BE2C (cell line): ENCODE data around the gene ACSM6.

ENCODE experiments used
- DNase-seq: peaks from one replicate; pipeline ENCODE4 v3.0.0-alpha.2; 2020
- H3K27me3 ChIP-seq: fragments of 250-450 bp; sonication (Bioruptor Pico); 2 replicates; pipeline ENCODE4 v1.5.1; 2020; ENCODE audit warnings: mild to moderate bottlenecking
- H3K36me3 ChIP-seq: fragments of 250-450 bp; sonication (Bioruptor Pico); 2 replicates; pipeline ENCODE4 v1.5.1; 2020; ENCODE audit warnings: mild to moderate bottlenecking
- H3K4me1 ChIP-seq: fragments of 250-450 bp; sonication (Bioruptor Pico); 2 replicates; pipeline ENCODE4 v1.5.1; 2020
- H3K4me3 ChIP-seq: 2 replicates; pipeline ENCODE4 v1.5.1; 2011; ENCODE audit warnings: low read depth, low read length
- H3K9me3 ChIP-seq: fragments of 250-450 bp; sonication (Bioruptor Pico); 2 replicates; pipeline ENCODE4 v1.5.1; 2020
- TF ChIP-seq, protein P1 (sequence below): IDR thresholded peaks from 2 replicates; pipeline ENCODE4 v1.5.1; 2012; ENCODE audit warnings: mild to moderate bottlenecking, low read depth, low read length

Gene ACSM6

DNA sequence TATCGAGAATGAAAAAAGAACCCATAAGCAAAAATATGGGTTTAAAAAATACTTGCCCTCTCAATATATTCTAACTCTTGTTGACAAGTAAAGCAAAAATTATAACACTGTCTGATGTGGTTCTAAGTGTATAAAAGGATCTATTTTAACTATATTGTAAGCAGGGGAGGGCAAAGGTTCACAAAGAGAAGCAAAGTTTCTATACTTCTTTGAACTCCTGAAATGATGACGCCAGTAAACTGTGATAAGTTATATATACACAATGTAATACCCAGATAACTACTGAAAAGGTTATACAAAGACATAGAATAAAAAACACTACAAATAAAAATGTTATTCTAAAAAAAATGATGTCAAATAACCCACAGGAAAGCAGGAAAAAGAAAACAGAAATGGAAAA lies 59.6 kb downstream of the ACSM6 start:
- no peak overlapping the region for H3K4me3 ChIP-seq
- no peaks in the 10 kb centered on the region for H3K9me3 ChIP-seq
- no peaks in the 10 kb centered on the region for H3K4me1 ChIP-seq
- TF ChIP-seq, protein P1, sequence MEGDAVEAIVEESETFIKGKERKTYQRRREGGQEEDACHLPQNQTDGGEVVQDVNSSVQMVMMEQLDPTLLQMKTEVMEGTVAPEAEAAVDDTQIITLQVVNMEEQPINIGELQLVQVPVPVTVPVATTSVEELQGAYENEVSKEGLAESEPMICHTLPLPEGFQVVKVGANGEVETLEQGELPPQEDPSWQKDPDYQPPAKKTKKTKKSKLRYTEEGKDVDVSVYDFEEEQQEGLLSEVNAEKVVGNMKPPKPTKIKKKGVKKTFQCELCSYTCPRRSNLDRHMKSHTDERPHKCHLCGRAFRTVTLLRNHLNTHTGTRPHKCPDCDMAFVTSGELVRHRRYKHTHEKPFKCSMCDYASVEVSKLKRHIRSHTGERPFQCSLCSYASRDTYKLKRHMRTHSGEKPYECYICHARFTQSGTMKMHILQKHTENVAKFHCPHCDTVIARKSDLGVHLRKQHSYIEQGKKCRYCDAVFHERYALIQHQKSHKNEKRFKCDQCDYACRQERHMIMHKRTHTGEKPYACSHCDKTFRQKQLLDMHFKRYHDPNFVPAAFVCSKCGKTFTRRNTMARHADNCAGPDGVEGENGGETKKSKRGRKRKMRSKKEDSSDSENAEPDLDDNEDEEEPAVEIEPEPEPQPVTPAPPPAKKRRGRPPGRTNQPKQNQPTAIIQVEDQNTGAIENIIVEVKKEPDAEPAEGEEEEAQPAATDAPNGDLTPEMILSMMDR: no peak
- H3K36me3 ChIP-seq: no peaks in the 10 kb centered on the region
- no peaks in the 10 kb centered on the region for H3K27me3 ChIP-seq
- DNase-seq: no peak

DNA sequence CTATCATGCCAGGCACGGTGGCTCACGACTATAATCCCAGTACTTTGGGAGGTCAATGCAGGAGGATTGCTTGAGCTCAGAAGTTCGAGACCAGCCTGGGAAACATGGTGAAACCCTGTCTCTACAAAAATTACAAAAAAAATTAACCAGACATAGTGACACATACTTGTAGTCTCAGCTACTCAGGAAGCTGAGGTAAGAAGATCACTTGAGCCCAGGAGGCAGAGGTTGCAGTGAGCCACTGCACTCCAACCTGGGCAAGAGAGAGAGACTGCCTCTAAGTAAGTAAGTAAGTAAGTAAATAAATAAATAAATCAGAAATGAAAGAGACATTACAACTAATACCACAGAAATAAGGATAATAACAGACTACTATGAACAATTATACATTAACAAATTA lies 60.6 kb downstream of the ACSM6 start:
- Histone ChIP-seq H3K27me3 (no peaks in the 10 kb centered on the region), H3K9me3 (no peaks in the 10 kb centered on the region), H3K4me1 (no peaks in the 10 kb centered on the region), H3K4me3 (no peak overlapping the region), H3K36me3 (no peaks in the 10 kb centered on the region)
- DNase-seq: no peak
- TF ChIP-seq, protein P1: no peak

DNA sequence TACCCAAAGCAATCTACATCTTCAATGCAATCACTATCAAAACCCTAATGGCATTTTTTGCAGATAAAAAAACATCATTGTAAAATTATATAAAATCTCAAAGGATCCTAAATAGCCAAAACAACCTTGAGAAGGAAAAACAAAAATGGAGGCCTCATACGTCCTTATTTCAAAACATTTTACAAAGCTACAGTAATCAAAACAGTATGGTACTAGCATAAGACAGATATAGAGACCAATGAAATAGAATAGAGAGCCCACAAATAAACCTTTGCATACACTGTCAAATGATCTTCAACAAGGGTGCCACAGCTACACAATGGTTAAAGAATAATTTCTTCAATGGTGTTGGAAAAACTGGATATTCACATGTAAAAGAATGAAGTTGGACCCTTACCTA lies 62.2 kb downstream of the ACSM6 start:
- no peaks in the 10 kb centered on the region for H3K9me3 ChIP-seq
- H3K4me1 ChIP-seq: no peaks in the 10 kb centered on the region
- no peaks in the 10 kb centered on the region for H3K36me3 ChIP-seq
- no peak overlapping the region for H3K4me3 ChIP-seq
- H3K27me3 ChIP-seq: no peaks in the 10 kb centered on the region
- no peak for DNase-seq
- TF ChIP-seq, protein P1: no peak

DNA sequence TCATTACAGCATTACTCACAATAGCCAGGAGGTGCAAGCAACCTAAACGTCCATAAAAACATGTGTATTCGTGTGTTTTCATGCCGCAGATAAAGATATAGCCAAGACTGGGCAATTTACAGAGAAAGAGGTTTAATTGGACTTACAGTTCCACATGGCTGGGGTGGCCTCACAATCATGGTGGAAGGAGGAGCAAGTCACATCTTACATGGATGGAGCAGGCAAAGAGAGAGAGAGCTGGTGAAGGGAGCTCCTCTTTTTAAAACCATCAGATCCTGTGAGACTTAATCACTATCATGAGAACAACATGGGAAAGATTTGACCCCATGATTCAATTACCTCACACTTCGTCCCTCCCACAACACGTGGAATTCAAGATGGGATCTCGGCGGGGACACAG lies 63.8 kb downstream of the ACSM6 start:
- TF ChIP-seq, protein P1: no peak
- Histone ChIP-seq H3K4me1 (no peaks in the 10 kb centered on the region), H3K9me3 (no peaks in the 10 kb centered on the region), H3K27me3 (no peaks in the 10 kb centered on the region), H3K4me3 (no peak overlapping the region), H3K36me3 (no peaks in the 10 kb centered on the region)
- no peak for DNase-seq

DNA sequence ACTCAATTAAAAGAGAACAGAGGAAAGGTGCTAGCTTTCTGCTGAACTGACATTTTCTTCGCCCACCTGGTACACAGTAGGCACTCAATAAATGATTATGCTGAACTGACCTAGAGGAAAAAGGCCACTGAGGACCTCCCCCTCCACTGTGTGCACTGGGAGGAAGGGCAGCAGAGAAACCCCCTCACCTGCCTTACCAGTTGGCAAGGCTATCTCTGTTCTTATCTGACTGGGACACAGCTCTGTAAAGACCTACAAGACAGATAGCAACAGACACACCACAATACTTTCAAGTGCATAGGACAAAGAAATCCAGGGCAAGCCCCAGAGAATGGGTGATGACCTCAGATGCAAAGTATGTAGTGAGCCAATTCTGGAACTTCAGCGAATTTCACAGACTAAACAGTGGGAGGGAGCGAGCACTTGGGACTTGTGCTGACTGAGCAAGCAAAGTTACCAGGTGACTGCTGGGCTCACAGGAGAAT lies 66.4 kb downstream of the ACSM6 start:
- TF ChIP-seq, protein P1: no peak
- Histone ChIP-seq H3K9me3 (no peaks in the 10 kb centered on the region), H3K4me3 (no peak overlapping the region), H3K27me3 (no peaks in the 10 kb centered on the region), H3K4me1 (no peaks in the 10 kb centered on the region), H3K36me3 (no peaks in the 10 kb centered on the region)
- no peak for DNase-seq

DNA sequence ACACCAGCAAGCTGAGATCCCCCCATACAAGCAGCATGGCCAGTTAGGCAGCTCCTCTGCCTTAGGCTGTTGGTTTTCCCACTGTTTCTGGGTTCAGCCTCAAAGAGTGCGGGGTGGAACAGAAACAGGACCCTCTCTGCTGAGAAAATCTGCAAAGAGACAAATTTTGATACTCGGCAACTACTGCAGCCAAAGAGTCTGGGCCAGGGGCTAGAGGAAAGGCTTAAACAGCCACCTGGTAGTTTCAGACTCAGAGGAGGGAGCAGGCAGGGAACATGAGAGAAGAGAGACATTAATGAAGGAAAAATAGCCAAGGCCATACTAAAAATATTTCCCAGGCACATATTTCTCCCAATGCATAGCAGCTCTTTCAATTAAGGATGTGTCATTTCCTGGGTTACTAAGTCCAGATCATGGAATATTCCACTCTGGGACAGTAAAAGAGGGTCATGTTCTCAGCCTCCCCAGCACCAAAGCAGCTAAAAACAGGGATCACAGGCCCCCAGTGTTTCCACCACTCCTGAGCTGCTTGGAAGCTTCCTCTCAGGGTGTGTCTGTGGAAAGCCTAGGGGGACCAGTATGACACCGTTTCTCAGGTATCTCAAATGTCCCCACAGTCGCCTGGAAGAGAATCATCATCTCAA lies 67.0 kb downstream of the ACSM6 start:
- Histone ChIP-seq H3K36me3 (no peaks in the 10 kb centered on the region), H3K27me3 (no peaks in the 10 kb centered on the region), H3K9me3 (no peaks in the 10 kb centered on the region), H3K4me3 (no peak overlapping the region), H3K4me1 (no peaks in the 10 kb centered on the region)
- TF ChIP-seq, protein P1: no peak
- DNase-seq: no peak
